ENCODE data around the gene NDST3.
"Not testable (repeated sequence)": the region's sequence is repeated elsewhere in the genome, so short reads cannot be mapped to it uniquely, and the experiment has no call there.

Gene NDST3

GRCh38 chr4:118226311-118227010 is 192.2 kb downstream of the NDST3 start:
- H3K27ac Mint-ChIP-seq: no peak overlapping the region
- H3K4me1 Mint-ChIP-seq (ENCODE audit: low read depth in 2 of 2): no peaks in the 10 kb centered on the region
- DNase-seq (no peak), ATAC-seq (replicated peaks) (no peak)
- no peaks in the 10 kb centered on the region for H3K27me3 Mint-ChIP-seq
- H3K36me3 Mint-ChIP-seq (ENCODE audit: insufficient read depth): no peaks in the 10 kb centered on the region
- H3K4me3 Mint-ChIP-seq: no peak overlapping the region
- H3K9me3 Mint-ChIP-seq: no peaks in the 10 kb centered on the region

DNA sequence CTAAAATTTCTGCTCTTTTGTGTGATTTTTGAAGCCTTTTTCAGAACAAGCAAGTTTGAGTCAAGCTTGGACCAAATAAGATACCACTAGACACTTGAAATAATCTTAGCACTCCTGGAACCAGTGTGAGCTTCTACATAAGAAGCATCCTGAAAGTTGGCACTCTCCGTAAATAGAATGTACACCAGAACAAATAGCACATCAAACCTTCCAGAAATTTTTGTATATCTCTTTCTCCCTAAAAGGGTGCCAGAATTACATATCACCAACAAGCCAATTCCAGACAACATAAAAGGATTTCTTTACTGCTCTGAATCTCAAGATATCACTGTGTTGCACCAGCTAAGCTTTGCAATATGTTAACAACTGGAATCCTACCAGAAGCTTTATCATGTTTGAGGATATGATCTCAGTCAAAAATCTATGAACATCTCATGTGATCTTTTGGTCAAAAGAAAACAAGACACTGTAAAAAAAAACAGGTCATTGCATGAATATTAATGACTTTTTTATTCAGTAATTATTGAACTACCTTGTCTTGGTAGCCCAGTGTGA is 201.4 kb downstream of the NDST3 start:
- Mint-ChIP-seq H3K9me3 (no peaks in the 10 kb centered on the region), H3K27ac (no peak overlapping the region), H3K36me3 (ENCODE audit: insufficient read depth) (no peaks in the 10 kb centered on the region), H3K4me3 (no peak overlapping the region), H3K4me1 (ENCODE audit: low read depth in 2 of 2) (no peaks in the 10 kb centered on the region), H3K27me3 (peaks cover 7 to 18% of the 10 kb centered on the region in 2 donors)
- ATAC-seq (replicated peaks): no peak
- DNase-seq: no peak

- peaks cover 7 to 13% of the 10 kb centered on the region in 2 donors for H3K27me3 Mint-ChIP-seq
- no peaks in the 10 kb centered on the region for H3K9me3 Mint-ChIP-seq
- ATAC-seq (replicated peaks) (no peak), DNase-seq (no peak)
- no peak overlapping the region for H3K27ac Mint-ChIP-seq
- no peak overlapping the region for H3K4me3 Mint-ChIP-seq
- H3K4me1 Mint-ChIP-seq (ENCODE audit: low read depth in 2 of 2): no peaks in the 10 kb centered on the region
- H3K36me3 Mint-ChIP-seq (ENCODE audit: insufficient read depth): no peaks in the 10 kb centered on the region
Measured at GRCh38 chr4:118237531-118237930, 203.2 kb downstream of the NDST3 start.

DNA sequence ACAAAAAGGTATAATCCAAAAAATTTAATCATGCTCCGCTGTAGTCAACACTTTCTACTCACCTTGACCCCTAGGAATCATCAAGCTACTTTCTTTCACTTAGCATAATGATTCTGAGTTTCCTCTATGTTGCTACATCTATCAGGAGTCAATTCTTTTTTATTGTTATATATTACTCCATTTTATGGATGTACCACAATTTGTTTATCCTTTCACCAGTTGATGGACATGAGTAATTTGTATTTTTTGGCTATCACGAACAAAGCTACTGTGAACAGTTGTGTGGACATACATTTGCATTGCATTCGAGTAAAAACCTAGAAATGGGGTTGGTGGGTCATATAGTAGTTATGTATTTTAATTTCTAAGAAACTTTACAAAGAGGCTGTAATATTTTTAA is 215.6 kb downstream of the NDST3 start:
- no peaks in the 10 kb centered on the region for H3K27me3 Mint-ChIP-seq
- no peak overlapping the region for H3K27ac Mint-ChIP-seq
- no peaks in the 10 kb centered on the region for H3K9me3 Mint-ChIP-seq
- H3K4me3 Mint-ChIP-seq: no peak overlapping the region
- no peak for ATAC-seq (replicated peaks)
- no peak for DNase-seq
- H3K4me1 Mint-ChIP-seq (ENCODE audit: low read depth in 2 of 2): no peaks in the 10 kb centered on the region
- H3K36me3 Mint-ChIP-seq (ENCODE audit: insufficient read depth): peaks cover 2% of the 10 kb centered on the region

DNA sequence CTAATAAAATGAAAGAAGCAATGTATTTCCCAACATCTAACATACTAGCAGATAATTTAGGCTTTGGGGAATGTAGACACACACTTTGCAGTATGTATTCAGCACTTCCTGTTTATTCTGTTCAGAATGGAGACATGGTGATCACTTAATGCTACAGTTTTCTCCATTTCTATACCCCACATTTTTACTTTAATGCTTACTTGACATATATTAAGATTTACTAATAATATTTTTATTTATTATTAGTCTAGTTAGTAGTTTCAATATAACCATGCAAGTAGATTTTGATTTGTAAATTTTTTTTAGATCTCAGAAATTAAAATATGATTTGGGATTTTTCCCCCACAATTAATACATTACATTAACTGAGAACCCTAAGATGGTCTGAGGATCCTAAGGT is 220.1 kb downstream of the NDST3 start:
- DNase-seq (no peak), ATAC-seq (replicated peaks) (no peak)
- Mint-ChIP-seq H3K27me3 (peaks cover 5 to 6% of the 10 kb centered on the region in 2 donors), H3K4me1 (ENCODE audit: low read depth in 2 of 2) (no peaks in the 10 kb centered on the region), H3K27ac (no peak overlapping the region), H3K4me3 (no peak overlapping the region), H3K36me3 (ENCODE audit: insufficient read depth) (peaks cover 1% of the 10 kb centered on the region), H3K9me3 (no peaks in the 10 kb centered on the region)

DNA sequence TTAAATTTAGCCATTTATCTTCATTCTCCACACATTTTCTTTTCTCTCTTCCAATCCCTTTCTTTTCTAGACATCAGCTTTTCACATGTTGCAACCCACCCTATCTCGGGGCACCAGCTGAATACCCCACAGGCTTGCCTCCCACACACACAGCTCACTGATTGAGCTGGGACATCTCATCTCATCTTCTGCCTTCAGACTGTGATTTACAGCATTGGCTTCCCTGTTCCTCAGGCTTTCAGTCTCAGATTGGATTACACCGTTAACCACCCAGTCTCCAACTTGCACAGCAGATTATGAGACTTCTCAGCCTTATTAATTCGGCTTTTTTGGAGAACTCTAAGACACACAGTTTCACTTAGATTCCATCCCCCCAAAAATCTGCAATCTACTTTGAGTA is 224.8 kb downstream of the NDST3 start:
- no peaks in the 10 kb centered on the region for H3K4me1 Mint-ChIP-seq (ENCODE audit: low read depth in 2 of 2)
- H3K27ac Mint-ChIP-seq: no peak overlapping the region
- H3K36me3 Mint-ChIP-seq (ENCODE audit: insufficient read depth): no peaks in the 10 kb centered on the region
- H3K27me3 Mint-ChIP-seq: peaks cover 13 to 22% of the 10 kb centered on the region in 2 donors
- DNase-seq (no peak), ATAC-seq (replicated peaks) (no peak)
- H3K4me3 Mint-ChIP-seq: no peak overlapping the region
- H3K9me3 Mint-ChIP-seq: no peaks in the 10 kb centered on the region

DNA sequence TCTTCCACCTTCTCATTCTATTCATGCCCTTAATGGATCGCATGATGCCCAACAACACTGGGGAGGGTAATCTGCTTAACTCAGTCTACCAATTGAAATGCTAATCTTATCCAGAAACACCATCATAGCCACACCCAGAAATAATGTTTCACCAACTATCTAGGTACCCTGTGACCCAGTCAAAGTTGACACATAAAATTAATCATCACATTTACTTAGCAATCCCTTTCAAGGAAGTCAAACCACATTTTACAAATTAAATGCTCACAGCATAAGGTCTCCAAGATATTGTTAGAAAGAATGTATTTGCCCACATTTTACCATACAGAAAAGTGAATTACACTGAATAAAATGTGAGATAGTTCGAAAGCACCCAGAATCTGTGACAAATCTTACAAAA is 226.0 kb downstream of the NDST3 start:
- DNase-seq: no peak

GRCh38 chr4:118264096-118264495 is 229.8 kb downstream of the NDST3 start:
- no peaks in the 10 kb centered on the region for H3K4me1 Mint-ChIP-seq (ENCODE audit: low read depth in 2 of 2)
- no peak overlapping the region for H3K27ac Mint-ChIP-seq
- peaks cover 10 to 30% of the 10 kb centered on the region in 2 donors for H3K27me3 Mint-ChIP-seq
- H3K36me3 Mint-ChIP-seq (ENCODE audit: insufficient read depth): no peaks in the 10 kb centered on the region
- DNase-seq: no peak
- ATAC-seq (replicated peaks): no peak
- no peak overlapping the region for H3K4me3 Mint-ChIP-seq
- H3K9me3 Mint-ChIP-seq: no peaks in the 10 kb centered on the region

More for the DNA sequence above, 226.0 kb downstream of the NDST3 start:
- ATAC-seq (replicated peaks): no peak
- H3K4me3 Mint-ChIP-seq: no peak overlapping the region
- H3K36me3 Mint-ChIP-seq (ENCODE audit: insufficient read depth): no peaks in the 10 kb centered on the region
- no peak overlapping the region for H3K27ac Mint-ChIP-seq
- no peaks in the 10 kb centered on the region for H3K4me1 Mint-ChIP-seq (ENCODE audit: low read depth in 2 of 2)
- peaks cover 13 to 33% of the 10 kb centered on the region in 2 donors for H3K27me3 Mint-ChIP-seq
- H3K9me3 Mint-ChIP-seq: no peaks in the 10 kb centered on the region

GRCh38 chr4:118265312-118266144 is 231.2 kb downstream of the NDST3 start:
- DNase-seq (no peak), ATAC-seq (replicated peaks) (peak; percentile 32)
- Mint-ChIP-seq H3K4me3 (peak overlapping the region; percentile 43 to 51), H3K27me3 (peaks cover 7 to 26% of the 10 kb centered on the region in 2 donors), H3K27ac (no peak overlapping the region), H3K9me3 (no peaks in the 10 kb centered on the region), H3K4me1 (ENCODE audit: low read depth in 2 of 2) (no peaks in the 10 kb centered on the region), H3K36me3 (ENCODE audit: insufficient read depth) (no peaks in the 10 kb centered on the region)

DNA sequence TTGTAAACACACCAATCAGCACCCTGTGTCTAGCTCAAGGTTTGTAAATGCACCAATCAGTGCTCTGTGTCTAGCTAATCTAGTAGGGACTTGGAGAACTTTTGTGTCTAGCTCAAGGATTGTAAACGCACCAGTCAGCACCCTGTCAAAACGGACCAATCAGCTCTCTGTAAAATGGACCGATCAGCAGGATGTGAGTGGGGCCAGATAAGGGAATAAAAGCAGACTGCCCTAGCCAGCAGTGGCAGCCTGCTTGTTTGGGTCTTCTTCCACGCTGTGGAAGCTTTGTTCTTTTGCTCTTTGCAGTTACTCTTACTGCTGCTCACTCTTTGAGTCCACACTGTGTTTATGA is 231.8 kb downstream of the NDST3 start:
- not testable (repeated sequence) for H3K9me3 Mint-ChIP-seq; H3K27ac Mint-ChIP-seq; DNase-seq; H3K4me1 Mint-ChIP-seq (ENCODE audit: low read depth in 2 of 2); ATAC-seq (replicated peaks); H3K36me3 Mint-ChIP-seq (ENCODE audit: insufficient read depth)
- Mint-ChIP-seq H3K27me3 (peaks cover 6 to 24% of the 10 kb centered on the region in 2 donors), H3K4me3 (peak overlapping the region in 1 of 2 donors; percentile 13)

- Mint-ChIP-seq H3K9me3 (no peaks in the 10 kb centered on the region), H3K4me3 (no peak overlapping the region), H3K4me1 (ENCODE audit: low read depth in 2 of 2) (no peaks in the 10 kb centered on the region), H3K27ac (no peak overlapping the region), H3K36me3 (ENCODE audit: insufficient read depth) (no peaks in the 10 kb centered on the region), H3K27me3 (peaks cover 0 to 15% of the 10 kb centered on the region in 2 donors)
- no peak for DNase-seq
- ATAC-seq (replicated peaks): no peak
Measured at GRCh38 chr4:118268780-118269179, 234.5 kb downstream of the NDST3 start.

DNA sequence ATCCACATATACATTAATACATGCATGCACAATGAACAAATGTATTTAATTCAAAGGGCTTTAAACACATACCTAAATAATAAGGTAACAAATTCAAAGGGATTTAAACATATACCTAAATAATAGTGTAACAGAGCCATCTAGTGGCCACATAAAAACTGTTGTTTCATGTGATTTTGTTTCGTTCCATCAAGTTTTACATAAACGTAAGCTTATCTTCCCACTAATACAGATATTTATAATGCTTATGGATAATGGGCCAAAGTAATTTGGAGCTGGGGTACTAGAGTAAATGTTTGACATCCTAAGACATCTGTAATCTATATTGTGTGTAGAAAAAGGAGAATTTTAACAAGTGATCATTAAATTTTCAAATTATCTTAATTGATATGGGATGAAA is 236.2 kb downstream of the NDST3 start:
- peak; percentile 50 for ATAC-seq (replicated peaks)
- no peak overlapping the region for H3K4me3 Mint-ChIP-seq

GRCh38 chr4:118271788-118272187 is 237.5 kb downstream of the NDST3 start:
- DNase-seq (no peak), ATAC-seq (replicated peaks) (no peak)
- Mint-ChIP-seq H3K27me3 (no peaks in the 10 kb centered on the region), H3K4me3 (no peak overlapping the region), H3K27ac (no peak overlapping the region), H3K36me3 (ENCODE audit: insufficient read depth) (no peaks in the 10 kb centered on the region), H3K9me3 (no peaks in the 10 kb centered on the region), H3K4me1 (ENCODE audit: low read depth in 2 of 2) (no peaks in the 10 kb centered on the region)

More for the DNA sequence above, 236.2 kb downstream of the NDST3 start:
- Mint-ChIP-seq H3K27ac (no peak overlapping the region), H3K36me3 (ENCODE audit: insufficient read depth) (no peaks in the 10 kb centered on the region), H3K9me3 (no peaks in the 10 kb centered on the region), H3K4me1 (ENCODE audit: low read depth in 2 of 2) (no peaks in the 10 kb centered on the region), H3K27me3 (no peaks in the 10 kb centered on the region)
- no peak for DNase-seq

DNA sequence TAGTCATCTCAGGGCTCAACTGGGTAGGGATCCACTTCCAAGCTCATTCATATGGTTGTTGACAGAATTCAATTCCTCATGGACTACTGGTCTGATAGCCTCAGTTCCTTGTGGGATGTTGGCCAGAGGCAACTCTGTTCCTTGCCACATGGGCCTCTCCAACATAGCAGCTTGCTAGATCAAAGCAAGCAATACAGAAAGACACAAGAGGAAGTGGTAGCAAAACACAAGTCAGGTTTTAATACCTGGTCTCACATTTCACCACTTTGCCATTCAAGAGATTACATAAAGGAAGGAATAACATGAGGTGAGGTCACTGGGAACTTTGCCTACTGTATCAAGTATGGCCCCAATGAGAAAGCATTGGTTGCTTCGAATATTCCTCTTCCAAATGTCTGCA is 239.4 kb downstream of the NDST3 start:
- no peaks in the 10 kb centered on the region for H3K9me3 Mint-ChIP-seq
- ATAC-seq (replicated peaks) (no peak), DNase-seq (no peak)
- no peak overlapping the region for H3K27ac Mint-ChIP-seq
- H3K36me3 Mint-ChIP-seq (ENCODE audit: insufficient read depth): peaks cover 7% of the 10 kb centered on the region
- H3K4me3 Mint-ChIP-seq: no peak overlapping the region
- H3K4me1 Mint-ChIP-seq (ENCODE audit: low read depth in 2 of 2): peaks cover 9 to 13% of the 10 kb centered on the region in 2 donors
- H3K27me3 Mint-ChIP-seq: no peaks in the 10 kb centered on the region
